ENCODE measurements around the gene ZMYND11. TPM values are rescaled to one million over a fixed set of nuclear protein-coding genes. Genes with fewer than 3 reads are reported as not detected.

ZMYND11 gene
- total RNA-seq, 2 donors from 2014 or later, result 34.1 to 48.5 TPM

DNA sequence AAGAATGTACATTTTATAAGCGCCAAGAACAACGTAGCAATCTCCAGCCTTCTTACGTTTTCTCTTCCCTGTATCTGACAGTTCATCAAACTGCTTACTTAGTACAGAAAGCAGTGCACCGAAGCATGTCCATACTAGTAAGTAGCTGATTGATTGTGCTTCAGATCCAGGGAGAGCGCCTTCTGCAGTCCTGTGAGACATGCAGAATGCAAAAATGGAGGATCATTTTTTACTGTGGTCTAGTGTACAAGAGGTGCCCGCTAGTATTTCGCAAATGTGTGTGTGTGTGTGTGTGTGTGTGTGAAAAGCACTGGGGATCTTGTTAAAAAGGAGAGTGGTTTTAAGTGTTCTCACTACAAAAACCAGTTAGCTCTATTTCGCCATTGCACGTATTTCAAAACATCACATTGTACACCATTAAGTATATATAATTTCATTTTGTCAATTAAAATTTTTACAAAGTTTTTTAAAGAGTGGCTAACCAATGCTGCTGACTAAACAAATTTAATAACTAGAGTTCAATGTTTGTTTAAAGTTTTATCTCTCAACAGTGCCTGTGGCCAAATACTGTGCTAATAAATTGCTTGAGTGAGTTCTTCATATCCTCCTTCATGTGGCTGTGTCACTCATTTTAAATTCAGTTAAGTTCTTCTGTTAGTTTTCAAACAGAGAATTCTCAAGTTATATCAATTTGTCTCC is 99.6 kb downstream of the ZMYND11 start:
- no peaks in the 10 kb centered on the region for H3K9me3 ChIP-seq
- no peaks in the 10 kb centered on the region for H3K4me1 ChIP-seq
- DNase-seq, result no peak
- H3K4me3 ChIP-seq, result no peak overlapping the region
- TF ChIP-seq, protein P1, sequence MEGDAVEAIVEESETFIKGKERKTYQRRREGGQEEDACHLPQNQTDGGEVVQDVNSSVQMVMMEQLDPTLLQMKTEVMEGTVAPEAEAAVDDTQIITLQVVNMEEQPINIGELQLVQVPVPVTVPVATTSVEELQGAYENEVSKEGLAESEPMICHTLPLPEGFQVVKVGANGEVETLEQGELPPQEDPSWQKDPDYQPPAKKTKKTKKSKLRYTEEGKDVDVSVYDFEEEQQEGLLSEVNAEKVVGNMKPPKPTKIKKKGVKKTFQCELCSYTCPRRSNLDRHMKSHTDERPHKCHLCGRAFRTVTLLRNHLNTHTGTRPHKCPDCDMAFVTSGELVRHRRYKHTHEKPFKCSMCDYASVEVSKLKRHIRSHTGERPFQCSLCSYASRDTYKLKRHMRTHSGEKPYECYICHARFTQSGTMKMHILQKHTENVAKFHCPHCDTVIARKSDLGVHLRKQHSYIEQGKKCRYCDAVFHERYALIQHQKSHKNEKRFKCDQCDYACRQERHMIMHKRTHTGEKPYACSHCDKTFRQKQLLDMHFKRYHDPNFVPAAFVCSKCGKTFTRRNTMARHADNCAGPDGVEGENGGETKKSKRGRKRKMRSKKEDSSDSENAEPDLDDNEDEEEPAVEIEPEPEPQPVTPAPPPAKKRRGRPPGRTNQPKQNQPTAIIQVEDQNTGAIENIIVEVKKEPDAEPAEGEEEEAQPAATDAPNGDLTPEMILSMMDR (IDR thresholded peaks at IDR 0.05), result no peak
- intact Hi-C loops (cut with DNase I), result no loop called here
- H3K9ac ChIP-seq (ENCODE audit: low read depth in 2 of 2, low read length in 2 of 2), result no peak overlapping the region
- no peaks in the 10 kb centered on the region for H3K27me3 ChIP-seq
- no peak overlapping the region for H3K27ac ChIP-seq
- no peaks in the 10 kb centered on the region for H3K36me3 ChIP-seq

DNA sequence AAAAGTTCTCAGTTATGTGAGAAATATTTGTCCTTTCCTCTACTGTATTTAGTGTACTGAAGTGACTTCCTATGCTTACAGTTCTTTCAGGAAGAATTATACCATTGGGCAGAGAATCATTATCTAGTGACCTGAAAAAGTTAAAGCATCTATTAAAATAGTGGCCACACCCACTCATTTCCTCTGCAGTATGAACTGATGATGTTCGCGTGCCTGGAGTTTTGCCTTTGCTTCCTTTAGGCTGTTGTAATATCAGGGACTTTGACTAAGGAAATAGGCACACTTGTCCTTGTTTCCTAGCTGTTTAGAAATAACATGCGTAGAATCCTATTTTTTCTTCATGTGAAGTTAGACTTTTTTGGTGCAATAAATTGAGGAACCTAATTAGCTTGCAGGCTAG is 100.7 kb downstream of the ZMYND11 start:
- intact Hi-C loops (cut with DNase I), result no loop called here
- DNase-seq, result no peak
- Histone ChIP-seq H3K9me3 (no peaks in the 10 kb centered on the region), H3K4me1 (no peaks in the 10 kb centered on the region), H3K36me3 (no peaks in the 10 kb centered on the region), H3K27ac (no peak overlapping the region), H3K4me3 (no peak overlapping the region), H3K9ac (ENCODE audit: low read depth in 2 of 2, low read length in 2 of 2) (no peak overlapping the region), H3K27me3 (no peaks in the 10 kb centered on the region)
- TF ChIP-seq, protein P1 (IDR thresholded peaks at IDR 0.05), result no peak

DNA sequence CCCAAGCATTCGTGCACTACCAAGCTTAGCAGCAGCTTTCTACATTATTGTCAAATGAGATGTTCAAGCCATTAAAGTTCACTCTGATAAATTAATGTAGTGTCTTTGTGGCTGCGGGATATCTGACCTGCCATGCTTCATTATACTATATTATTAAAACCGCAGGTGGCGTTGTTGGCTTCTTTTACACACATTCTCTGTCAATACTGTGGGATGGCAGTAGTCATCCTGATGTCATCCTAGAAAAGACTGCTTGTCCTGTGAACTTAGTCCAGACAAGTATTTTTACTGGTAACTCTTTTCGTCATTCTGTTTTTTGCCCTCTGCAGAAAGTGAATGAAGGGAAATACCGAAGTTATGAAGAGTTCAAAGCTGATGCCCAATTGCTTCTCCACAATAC is 103.9 kb downstream of the ZMYND11 start:
- Histone ChIP-seq H3K36me3 (no peaks in the 10 kb centered on the region), H3K9me3 (no peaks in the 10 kb centered on the region)
- no peak for DNase-seq

DNA sequence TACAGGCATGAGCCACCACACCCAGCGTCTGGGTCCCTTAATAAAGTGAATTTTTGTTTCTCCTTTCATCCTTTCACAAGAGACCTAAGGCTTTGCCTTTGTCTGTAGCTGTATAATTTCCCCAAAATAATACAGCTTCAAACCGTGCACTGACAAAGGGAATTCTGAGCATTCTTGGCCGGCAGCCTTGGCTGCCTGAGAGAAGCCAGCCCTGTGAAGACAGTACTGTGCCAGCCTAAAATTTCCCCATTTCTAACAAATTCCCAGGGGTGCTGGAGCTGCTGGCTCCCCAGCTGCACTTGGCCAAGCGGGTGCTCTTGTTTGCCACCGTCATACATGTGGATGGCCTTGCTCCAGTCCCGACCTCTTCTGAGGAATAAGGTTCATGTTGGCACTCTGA is 106.2 kb downstream of the ZMYND11 start:
- TF ChIP-seq, protein P1 (IDR thresholded peaks at IDR 0.05), result no peak

More for the DNA sequence above, 103.9 kb downstream of the ZMYND11 start:
- H3K4me1 ChIP-seq, result no peaks in the 10 kb centered on the region
- intact Hi-C loops (cut with DNase I), result no loop called here
- no peaks in the 10 kb centered on the region for H3K27me3 ChIP-seq
- no peak overlapping the region for H3K4me3 ChIP-seq
- no peak overlapping the region for H3K9ac ChIP-seq (ENCODE audit: low read depth in 2 of 2, low read length in 2 of 2)
- H3K27ac ChIP-seq, result no peak overlapping the region
- TF ChIP-seq, protein P1 (IDR thresholded peaks at IDR 0.05), result no peak

DNA sequence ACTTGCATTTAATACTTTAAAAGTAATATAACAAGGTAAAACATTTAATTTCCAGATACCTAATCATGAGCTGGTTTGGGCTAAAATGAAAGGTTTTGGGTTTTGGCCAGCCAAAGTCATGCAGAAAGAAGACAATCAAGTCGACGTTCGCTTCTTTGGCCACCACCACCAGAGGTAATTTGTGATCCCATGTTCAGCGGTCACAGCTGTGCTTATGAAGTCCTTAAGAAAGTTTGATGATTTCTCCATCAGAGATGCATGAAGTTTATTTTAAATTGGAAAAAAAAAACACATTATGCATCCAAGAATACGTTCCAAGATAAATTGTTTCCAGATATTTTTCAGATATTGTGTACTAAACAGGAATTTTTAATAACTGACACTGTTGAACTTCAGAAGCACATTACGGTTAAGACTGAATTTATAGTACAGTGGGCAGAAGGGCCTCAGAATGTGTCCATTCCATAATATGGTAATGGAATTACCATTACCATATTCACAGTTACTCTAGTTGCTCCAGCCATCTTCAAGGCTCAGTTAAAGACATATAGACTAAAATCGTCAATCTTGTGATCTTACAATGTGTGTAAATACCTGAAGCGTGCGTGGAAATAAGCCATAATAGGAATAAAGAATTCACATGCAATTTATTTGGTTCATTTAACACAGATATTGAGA is 106.8 kb downstream of the ZMYND11 start:
- Histone ChIP-seq H3K27ac (no peak overlapping the region), H3K9me3 (no peaks in the 10 kb centered on the region), H3K36me3 (no peaks in the 10 kb centered on the region), H3K9ac (ENCODE audit: low read depth in 2 of 2, low read length in 2 of 2) (no peak overlapping the region), H3K4me3 (no peak overlapping the region), H3K4me1 (no peaks in the 10 kb centered on the region), H3K27me3 (no peaks in the 10 kb centered on the region)
- no peak for DNase-seq
- TF ChIP-seq, protein P1 (IDR thresholded peaks at IDR 0.05), result no peak
- intact Hi-C loops (cut with DNase I), result no loop called here

More for the DNA sequence above, 106.2 kb downstream of the ZMYND11 start:
- intact Hi-C loops (cut with DNase I), result no loop called here
- no peak overlapping the region for H3K27ac ChIP-seq
- H3K4me1 ChIP-seq, result no peaks in the 10 kb centered on the region
- no peaks in the 10 kb centered on the region for H3K9me3 ChIP-seq
- H3K4me3 ChIP-seq, result no peak overlapping the region
- H3K36me3 ChIP-seq, result no peaks in the 10 kb centered on the region
- no peak for DNase-seq
- H3K27me3 ChIP-seq, result no peaks in the 10 kb centered on the region
- no peak overlapping the region for H3K9ac ChIP-seq (ENCODE audit: low read depth in 2 of 2, low read length in 2 of 2)
